Lung (tissue), 16 donors: ENCODE results near the gene ANKFN1. TPM values are rescaled to one million over a fixed set of nuclear protein-coding genes. Genes with fewer than 3 reads are reported as not detected.

Experiments used
- ATAC-seq: fragments of 200-7000 bp; cut with Tn5 transposase; one replicate; pipeline ENCODE4 v1.9.1; 2020; ENCODE audit warnings: moderate number of reproducible peaks; ENCODE audit not compliant: insufficient read depth, low FRiP score
- DNase-seq, 3 donors: peaks; one replicate each; pipeline ENCODE4 v3.0.0-alpha.2; 2013 to 2017
- H3K27ac ChIP-seq, 2 donors: one replicate each; pipeline ENCODE4 v1.5.1; 2013; ENCODE audit warnings: mild to moderate bottlenecking in 2 of 2, moderate library complexity in 2 of 2, control low read depth in 1 of 2, inconsistent platforms in 1 of 2, low read depth in 1 of 2, low read length in 1 of 2
- H3K27me3 ChIP-seq, 3 donors: one replicate each; pipeline ENCODE4 v1.5.1; 2013; ENCODE audit warnings: low read length in 2 of 3; ENCODE audit not compliant: control insufficient read depth in 3 of 3, insufficient read depth in 3 of 3
- H3K36me3 ChIP-seq, 4 donors: one replicate each; pipeline ENCODE4 v1.5.1; 2013; ENCODE audit warnings: low read length in 4 of 4, mild to moderate bottlenecking in 1 of 4, moderate library complexity in 1 of 4; ENCODE audit not compliant: control insufficient read depth in 4 of 4, insufficient read depth in 4 of 4
- H3K4me1 ChIP-seq, 5 donors: one replicate each; pipeline ENCODE4 v1.5.1; 2013; ENCODE audit warnings: low read length in 5 of 5, mild to moderate bottlenecking in 2 of 5, moderate library complexity in 1 of 5; ENCODE audit not compliant: control insufficient read depth in 5 of 5, insufficient read depth in 5 of 5
- H3K4me3 ChIP-seq: one replicate; pipeline ENCODE4 v1.5.1; 2013; ENCODE audit warnings: mild to moderate bottlenecking, control low read depth, moderate library complexity
- H3K9ac ChIP-seq, 2 donors: one replicate each; pipeline ENCODE4 v1.5.1; 2013; ENCODE audit warnings: low read length in 2 of 2, control low read depth in 1 of 2; ENCODE audit not compliant: insufficient read depth in 1 of 2
- H3K9me3 ChIP-seq, 4 donors: one replicate each; pipeline ENCODE4 v1.5.1; 2013; ENCODE audit warnings: low read length in 3 of 4, mild to moderate bottlenecking in 1 of 4, moderate library complexity in 1 of 4; ENCODE audit not compliant: control insufficient read depth in 4 of 4, insufficient read depth in 3 of 4
- CTCF ChIP-seq: IDR thresholded peaks from 2 replicates; pipeline ENCODE4 v1.5.1; 2012; ENCODE audit warnings: mild to moderate bottlenecking; ENCODE audit errors: control extremely low read depth, extremely low read depth
- WGBS, 2 donors: extraction: QIAGEN DNeasy Blood & Tissue Kit; methylation state at CpG; one replicate each; pipeline ENCODE4 v1.1.7; 2013; 5-methylcytosine and 5-hydroxymethylcytosine counted together
- long read RNA-seq, 5 donors: transcript quantifications; one replicate each; lab custom pipeline, GENCODE V29; 2026
- polyA plus RNA-seq, 2 donors: library from polyadenylated mRNA; stranded (reverse); fragments of 200-250 nt; gene quantifications; one replicate each; pipeline ENCODE4 v1.2.1, GENCODE V29; 2013
- total RNA-seq, 2 donors: library from RNA; depleted of rRNA in 1 of 2; stranded (reverse); fragments of >200 nt in 1 of 2; gene quantifications; one replicate each; pipeline ENCODE4 v1.2.1, GENCODE V29; 2014 to 2021
- donor health status: control.
- donor health status: control.
- donor health status: Bipolar disorder and iron deficiency.
- donor health status: healthy.
- donor health status: DM: yes; HTN: yes; CAD: no.

The ANKFN1 gene
- total RNA-seq (1 to 10 TPM; 6.2 to 8.5 TPM), polyA plus RNA-seq (under 1 TPM; 0.39 to 0.70 TPM)
- long read RNA-seq, donor 1: 0 reads
- long read RNA-seq, donor 2: 0 reads
- long read RNA-seq, donor 3: 0 reads
- long read RNA-seq, donor 4: 0 reads
- long read RNA-seq, donor 5: 0 reads

- TF ChIP-seq CTCF: no peak
- Histone ChIP-seq H3K27ac (no peak within 1 kb of the TSS), H3K9ac (no peak within 1 kb of the TSS), H3K4me1 (no peaks in the 10 kb centered on the region), H3K27me3 (no peaks in the 10 kb centered on the region), H3K36me3 (no peaks in the 10 kb centered on the region), H3K4me3 (no peak within 1 kb of the TSS), H3K9me3 (peaks cover 0 to 6% (median 2%) of the 10 kb centered on the region in 4 donors)
- ATAC-seq: no peak
- 74 to 83% methylated on average over 11 of the region's 11 CpGs for WGBS, 2 donors
- DNase-seq: peak in 2 of 3 donors; percentile 11 to 19
These were observed at the start of gene ANKFN1 for GRCh38 chr17:56152874-56153602. ANKFN1 (plus strand) TSS chr17:56153475; CDS start chr17:56212668, 59,193 bp downstream.

- Histone ChIP-seq H3K27ac (peak overlapping the region in 1 of 2 donors; percentile 0), H3K9me3 (peaks cover 0 to 2% (median 0%) of the 10 kb centered on the region in 4 donors), H3K4me1 (no peaks in the 10 kb centered on the region), H3K36me3 (no peaks in the 10 kb centered on the region), H3K9ac (no peak overlapping the region), H3K4me3 (no peak overlapping the region), H3K27me3 (no peaks in the 10 kb centered on the region)
- WGBS, 2 donors: 75 to 92% methylated on average over 2 of the region's 2 CpGs
- TF ChIP-seq CTCF: no peak
- DNase-seq (peak in 2 of 3 donors; percentile 20 to 63), ATAC-seq (peak; percentile 21)
These were observed 44.4 kb upstream of the ANKFN1 start for GRCh38 chr17:56108811-56109284.

GRCh38 chr17:56109836-56110235, 43.4 kb upstream of the ANKFN1 start:
- no peak overlapping the region for H3K27ac ChIP-seq
- DNase-seq: no peak

More at GRCh38 chr17:56109836-56110235, 43.4 kb upstream of the ANKFN1 start:
- Histone ChIP-seq H3K4me1 (no peaks in the 10 kb centered on the region), H3K9ac (no peak overlapping the region), H3K9me3 (peaks cover 0 to 2% (median 0%) of the 10 kb centered on the region in 4 donors), H3K4me3 (no peak overlapping the region), H3K36me3 (no peaks in the 10 kb centered on the region), H3K27me3 (no peaks in the 10 kb centered on the region)
- no peak for ATAC-seq
- no peak for TF ChIP-seq CTCF
- 74 to 91% methylated on average over 3 of the region's 3 CpGs for WGBS, 2 donors
